ENCODE measurements around the gene IVNS1ABP. TPM values are rescaled to one million over a fixed set of nuclear protein-coding genes. Genes with fewer than 3 reads are reported as not detected.
A peak's percentile ranks its signal among the peaks of the same experiment; 100 is the strongest.

Gene IVNS1ABP
- total RNA-seq, 4 donors from 2014 or later, result 50.5 to 174 (median 133) TPM

- Histone ChIP-seq H3K4me3 (no peak overlapping the region), H3K27me3 (no peaks in the 10 kb centered on the region), H3K36me3 (no peaks in the 10 kb centered on the region), H3K27ac (no peak overlapping the region), H3K4me1 (peaks cover 0 to 5% (median 2%) of the 10 kb centered on the region in 4 donors), H3K9me3 (no peaks in the 10 kb centered on the region)
- DNase-seq, result no peak
- 77 to 80% methylated on average over 2 of the region's 2 CpGs for WGBS, 2 donors (ENCODE audit: low coverage in 1 of 2)
- TF ChIP-seq CTCF (IDR thresholded peaks at IDR 0.05) (no peak), POLR2AphosphoS5 (IDR thresholded peaks at IDR 0.05) (no peak), EP300 (IDR thresholded peaks at IDR 0.05; ENCODE audit: low read depth) (no peak), POLR2A (IDR thresholded peaks at IDR 0.05) (no peak)
- in situ Hi-C loops (cut with MboI; ENCODE audit: low pct_ligation_motif_present in 1 of 4, low pct_unique_long_range_greater_than_20kb in 1 of 4, low sequenced_read_pairs in 3 of 4) (no loop called here), intact Hi-C loops (cut with DNase I; ENCODE audit: low total_unique reads) (no loop called here)
Measured at GRCh38 chr1:185351734-185352466, 34.9 kb upstream of the IVNS1ABP start.

GRCh38 chr1:185350027-185350442, 33.0 kb upstream of the IVNS1ABP start:
- H3K4me3 ChIP-seq, result no peak overlapping the region
- intact Hi-C loops (cut with DNase I; ENCODE audit: low total_unique reads), result no loop called here
- H3K4me1 ChIP-seq, result peaks cover 0 to 5% (median 2%) of the 10 kb centered on the region in 4 donors
- peak; percentile 19 for DNase-seq
- in situ Hi-C loops (cut with MboI; ENCODE audit: low pct_ligation_motif_present in 1 of 4, low pct_unique_long_range_greater_than_20kb in 1 of 4, low sequenced_read_pairs in 3 of 4), result no loop called here
- WGBS, 2 donors (ENCODE audit: low coverage in 1 of 2), result 47 to 55% methylated on average over 2 of the region's 2 CpGs
- TF ChIP-seq POLR2A (IDR thresholded peaks at IDR 0.05) (no peak), CTCF (IDR thresholded peaks at IDR 0.05) (no peak), POLR2AphosphoS5 (IDR thresholded peaks at IDR 0.05) (peak in 1 of 3 donors; percentile 10), EP300 (IDR thresholded peaks at IDR 0.05; ENCODE audit: low read depth) (peak; percentile 4)
- peak overlapping the region in 2 of 4 donors; percentile 19 to 56 for H3K27ac ChIP-seq
- H3K36me3 ChIP-seq, result no peaks in the 10 kb centered on the region
- no peaks in the 10 kb centered on the region for H3K27me3 ChIP-seq
- H3K9me3 ChIP-seq, result no peaks in the 10 kb centered on the region

- Histone ChIP-seq H3K4me3 (no peak overlapping the region), H3K27ac (peak overlapping the region in 2 of 4 donors; percentile 19 to 56), H3K36me3 (no peaks in the 10 kb centered on the region), H3K27me3 (no peaks in the 10 kb centered on the region), H3K9me3 (no peaks in the 10 kb centered on the region), H3K4me1 (peaks cover 0 to 5% (median 2%) of the 10 kb centered on the region in 4 donors)
- DNase-seq, result no peak
- TF ChIP-seq POLR2AphosphoS5 (IDR thresholded peaks at IDR 0.05) (no peak), POLR2A (IDR thresholded peaks at IDR 0.05) (no peak), EP300 (IDR thresholded peaks at IDR 0.05; ENCODE audit: low read depth) (no peak), CTCF (IDR thresholded peaks at IDR 0.05) (no peak)
- intact Hi-C loops (cut with DNase I; ENCODE audit: low total_unique reads), result no loop called here
- WGBS, 2 donors (ENCODE audit: low coverage in 1 of 2), result 77 to 92% methylated on average over 2 of the region's 2 CpGs
- in situ Hi-C loops (cut with MboI; ENCODE audit: low pct_ligation_motif_present in 1 of 4, low pct_unique_long_range_greater_than_20kb in 1 of 4, low sequenced_read_pairs in 3 of 4), result no loop called here
Measured at GRCh38 chr1:185349556-185349955, 32.5 kb upstream of the IVNS1ABP start.

GRCh38 chr1:185348985-185349384, 31.9 kb upstream of the IVNS1ABP start:
- Histone ChIP-seq H3K4me1 (peaks cover 0 to 5% (median 2%) of the 10 kb centered on the region in 4 donors), H3K27ac (no peak overlapping the region), H3K9me3 (no peaks in the 10 kb centered on the region), H3K4me3 (no peak overlapping the region), H3K27me3 (no peaks in the 10 kb centered on the region), H3K36me3 (no peaks in the 10 kb centered on the region)
- TF ChIP-seq CTCF (IDR thresholded peaks at IDR 0.05), result no peak
- TF ChIP-seq EP300 (IDR thresholded peaks at IDR 0.05; ENCODE audit: low read depth), result no peak
- no peak for TF ChIP-seq POLR2AphosphoS5 (IDR thresholded peaks at IDR 0.05)
- no peak for TF ChIP-seq POLR2A (IDR thresholded peaks at IDR 0.05)
- intact Hi-C loops (cut with DNase I; ENCODE audit: low total_unique reads), result no loop called here
- in situ Hi-C loops (cut with MboI; ENCODE audit: low pct_ligation_motif_present in 1 of 4, low pct_unique_long_range_greater_than_20kb in 1 of 4, low sequenced_read_pairs in 3 of 4), result no loop called here
- DNase-seq, result no peak
- WGBS, 2 donors (ENCODE audit: low coverage in 1 of 2), result 67% methylated on average over 1 of the region's 1 CpG
